Kidney tubule cell (primary cell): ENCODE data around the gene CHCHD10.
A peak's percentile ranks its signal among the peaks of the same experiment; 100 is the strongest.

Experiments used
- DNase-seq: peaks from one replicate; pipeline ENCODE4 v3.0.0-alpha.2; 2018; ENCODE audit warnings: low spot score

Gene CHCHD10

GRCh38 chr22:23772649-23773473, 5.1 kb upstream of the CHCHD10 start, which contains the start of gene MMP11:
Gene MMP11, plus strand, starts transcription at chr22:23772849. Its CDS starts 22 bp downstream, at chr22:23772871.
- peak; percentile 43 for DNase-seq

- no peak for DNase-seq
Measured at GRCh38 chr22:23772315-23772648, 4.5 kb upstream of the CHCHD10 start.

- DNase-seq = no peak
Measured at GRCh38 chr22:23769321-23769965, 1.7 kb upstream of the CHCHD10 start.

GRCh38 chr22:23767303-23767672, 484 bp downstream of the CHCHD10 start:
- no peak for DNase-seq

GRCh38 chr22:23764899-23765881, 2.6 kb downstream of the CHCHD10 start:
- DNase-seq = no peak

GRCh38 chr22:23763954-23764353, 3.8 kb downstream of the CHCHD10 start:
- DNase-seq = no peak

- DNase-seq = no peak
Measured at GRCh38 chr22:23763579-23763945, 4.2 kb downstream of the CHCHD10 start.

- peak; percentile 25 for DNase-seq
Measured at GRCh38 chr22:23762842-23763578, 4.8 kb downstream of the CHCHD10 start, which contains the start of gene C22orf15. Gene C22orf15, plus strand, starts transcription at chr22:23762990. Its CDS starts 317 bp downstream, at chr22:23763307.

- DNase-seq = no peak
Measured at GRCh38 chr22:23760056-23760455, 7.7 kb downstream of the CHCHD10 start.

GRCh38 chr22:23759566-23759965, 8.2 kb downstream of the CHCHD10 start:
- DNase-seq = no peak

- no peak for DNase-seq
Measured at GRCh38 chr22:23756891-23757290, 10.9 kb downstream of the CHCHD10 start.

- no peak for DNase-seq
Measured at GRCh38 chr22:23755711-23756110, 12.1 kb downstream of the CHCHD10 start.

GRCh38 chr22:23754980-23755636, 12.7 kb downstream of the CHCHD10 start:
- no peak for DNase-seq

GRCh38 chr22:23754220-23754919, 13.4 kb downstream of the CHCHD10 start, which contains the start of gene VPREB3:
Gene VPREB3, minus strand, starts transcription at chr22:23754425. Its CDS starts 62 bp downstream, at chr22:23754363.
- DNase-seq = no peak

- DNase-seq = no peak
Measured at GRCh38 chr22:23753385-23753784, 14.4 kb downstream of the CHCHD10 start.

GRCh38 chr22:23752750-23753149, 15.0 kb downstream of the CHCHD10 start:
- no peak for DNase-seq

- no peak for DNase-seq
Measured at GRCh38 chr22:23752090-23752691, 15.6 kb downstream of the CHCHD10 start.

- peak; percentile 39 for DNase-seq
Measured at GRCh38 chr22:23751441-23751996, 16.3 kb downstream of the CHCHD10 start.

GRCh38 chr22:23750714-23751440, 16.9 kb downstream of the CHCHD10 start, which contains the start of gene ZNF70:
Gene ZNF70, minus strand, starts transcription at chr22:23751112. Its CDS starts 5,972 bp downstream, at chr22:23745140.
- peak; percentile 88 for DNase-seq
